IPS-NIHi11 (cell line): ENCODE measurements around the gene TNNT3.

ENCODE experiments used
- DNase-seq: peaks from one replicate; pipeline ENCODE4 v3.0.0; 2012; ENCODE audit warnings: mixed read lengths, low spot score

Gene TNNT3

DNA sequence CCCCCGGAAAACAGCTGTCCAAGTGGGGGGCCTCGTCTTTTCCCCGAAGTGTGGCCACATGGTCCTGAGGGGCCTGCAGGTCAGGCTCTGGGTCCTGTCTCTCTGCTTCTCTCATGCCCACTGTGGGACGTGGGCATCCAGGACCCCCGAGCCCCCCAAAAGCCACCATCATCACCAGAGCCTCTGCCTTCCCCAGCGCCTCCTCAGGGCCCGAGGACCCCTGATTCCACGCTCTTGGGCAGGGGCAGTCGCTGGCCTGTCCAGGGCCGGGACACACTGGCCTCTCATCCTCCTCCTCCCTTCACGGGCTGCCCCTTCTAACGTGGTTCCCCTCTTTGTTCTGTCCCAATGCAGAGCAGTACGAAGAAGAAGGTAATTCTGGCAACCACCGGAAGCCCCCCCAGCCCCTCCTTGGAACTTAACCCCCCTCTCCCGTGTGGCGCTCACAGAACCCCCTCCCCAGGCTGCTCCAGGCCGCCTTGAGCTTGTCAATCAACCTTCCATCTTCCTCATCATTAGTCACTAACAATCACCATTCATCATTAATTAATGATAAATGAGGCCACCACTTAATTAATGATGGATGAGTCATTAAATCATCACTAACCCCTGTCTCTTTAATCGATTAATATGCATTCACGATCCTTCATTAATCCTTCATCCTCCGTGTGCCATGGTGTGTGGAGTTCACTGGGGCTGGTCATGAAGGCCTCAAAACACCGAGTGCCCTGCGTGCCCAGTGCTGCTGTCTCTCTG is 3.9 kb downstream of the TNNT3 start:
- no peak for DNase-seq

DNA sequence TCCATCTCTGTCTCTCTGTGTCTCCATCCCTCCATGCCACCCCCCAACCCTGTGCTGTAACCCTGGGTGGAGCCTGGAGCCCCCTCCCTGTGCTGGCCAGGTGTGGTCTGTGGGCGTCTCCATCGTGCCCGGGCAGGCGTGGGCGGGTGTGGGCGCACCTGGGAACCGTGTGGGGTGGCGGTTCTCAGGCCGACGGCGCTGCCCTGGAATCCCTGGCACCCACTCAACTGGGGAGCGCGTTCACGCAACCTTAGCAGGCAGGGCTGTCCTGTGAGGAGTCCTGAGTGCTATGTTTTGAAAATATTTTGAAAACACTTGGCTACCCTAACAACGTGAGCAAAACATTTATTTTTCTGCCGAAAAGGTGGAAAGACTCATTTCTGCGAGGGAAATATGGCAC is 4.7 kb downstream of the TNNT3 start:
- no peak for DNase-seq

- DNase-seq = peak; percentile 13
Observed at GRCh38 chr11:1924646-1925372, 5.3 kb downstream of the TNNT3 start.

GRCh38 chr11:1925373-1926155 is 6.1 kb downstream of the TNNT3 start:
- DNase-seq = no peak

- peak; percentile 9 for DNase-seq
Observed at GRCh38 chr11:1926156-1927025, 6.9 kb downstream of the TNNT3 start.

GRCh38 chr11:1927026-1927847 is 7.7 kb downstream of the TNNT3 start:
- peak; percentile 20 for DNase-seq

- DNase-seq = peak; percentile 12
Observed at GRCh38 chr11:1927848-1928469, 8.5 kb downstream of the TNNT3 start.

- peak; percentile 8 for DNase-seq
Observed at GRCh38 chr11:1928470-1928890, 9.0 kb downstream of the TNNT3 start.

- DNase-seq = peak; percentile 11
Observed at GRCh38 chr11:1928891-1929541, 9.5 kb downstream of the TNNT3 start.

- peak; percentile 17 for DNase-seq
Observed at GRCh38 chr11:1929621-1930461, 10.3 kb downstream of the TNNT3 start.

DNA sequence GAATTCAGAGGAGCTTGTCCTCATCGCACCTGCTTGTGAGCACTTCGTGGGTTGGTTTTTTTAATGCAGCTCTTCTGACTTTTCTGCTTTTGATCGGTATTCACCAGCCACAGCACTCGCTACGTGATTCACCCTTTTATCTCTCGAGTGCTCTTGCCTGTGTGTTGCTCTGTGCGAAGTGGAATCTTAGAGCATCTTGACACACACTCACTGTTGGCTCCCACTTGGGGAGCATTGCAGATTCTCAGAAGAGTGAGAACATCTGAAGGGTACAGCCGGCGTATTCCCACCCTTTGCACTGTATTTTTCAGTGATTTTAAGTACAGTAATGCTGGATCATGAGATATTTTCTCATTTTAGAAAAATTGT is 10.9 kb downstream of the TNNT3 start:
- no peak for DNase-seq

DNA sequence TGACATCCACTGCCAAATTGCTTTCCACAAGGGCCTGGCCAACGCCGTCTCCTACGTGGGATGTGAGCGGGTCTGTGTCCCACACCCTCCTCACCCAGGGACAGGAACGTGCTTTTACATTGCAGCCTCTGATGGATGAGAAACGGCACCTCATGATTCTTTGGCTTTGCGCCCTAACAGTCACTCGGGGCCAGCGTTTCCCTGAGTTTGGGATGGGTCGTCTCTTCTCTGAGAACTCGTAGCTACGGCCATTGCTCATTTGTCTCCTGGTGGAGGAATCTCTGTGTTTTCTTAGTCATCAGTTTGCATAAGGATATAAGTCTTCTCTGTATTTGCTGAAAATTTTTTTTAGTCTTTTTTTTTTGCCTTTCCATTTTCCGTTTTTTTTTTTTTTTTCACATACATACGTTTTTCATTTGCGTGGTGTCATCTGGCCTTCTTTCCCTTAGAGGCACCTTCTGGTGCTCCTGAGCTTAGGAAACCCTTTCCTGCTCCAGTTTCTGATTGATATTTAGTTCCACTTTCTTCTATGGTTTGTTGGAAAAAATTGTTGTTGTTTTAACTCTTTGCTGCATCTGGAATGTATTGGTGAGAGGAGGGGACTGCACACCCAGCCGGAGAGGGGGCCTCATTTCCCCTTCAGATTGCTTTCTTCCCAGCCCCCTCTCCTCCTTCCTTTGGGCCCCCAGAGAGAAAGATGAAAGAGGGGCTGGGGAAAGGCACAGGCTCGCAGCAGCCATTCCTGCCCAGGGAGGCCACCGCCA is 12.0 kb downstream of the TNNT3 start:
- peak; percentile 9 for DNase-seq

DNA sequence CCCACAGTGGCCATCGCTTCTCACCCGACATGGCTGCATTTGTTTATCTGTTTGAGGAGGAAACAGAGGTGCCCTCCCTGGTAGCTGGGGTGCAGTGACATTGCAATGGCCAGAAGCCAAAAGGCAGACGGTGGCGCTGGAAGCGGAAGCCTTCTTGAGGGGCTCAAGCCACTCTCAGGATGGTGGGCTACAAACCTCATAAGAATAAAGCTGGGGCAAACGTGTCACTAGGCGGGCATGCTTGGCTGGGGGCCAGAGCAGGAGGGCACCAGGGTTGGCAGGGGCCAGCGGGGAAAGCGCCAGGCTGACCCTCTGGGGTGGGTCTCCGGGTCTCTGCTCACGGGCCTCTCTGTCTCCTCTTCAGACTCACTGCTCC is 12.6 kb downstream of the TNNT3 start:
- DNase-seq = peak; percentile 7

DNA sequence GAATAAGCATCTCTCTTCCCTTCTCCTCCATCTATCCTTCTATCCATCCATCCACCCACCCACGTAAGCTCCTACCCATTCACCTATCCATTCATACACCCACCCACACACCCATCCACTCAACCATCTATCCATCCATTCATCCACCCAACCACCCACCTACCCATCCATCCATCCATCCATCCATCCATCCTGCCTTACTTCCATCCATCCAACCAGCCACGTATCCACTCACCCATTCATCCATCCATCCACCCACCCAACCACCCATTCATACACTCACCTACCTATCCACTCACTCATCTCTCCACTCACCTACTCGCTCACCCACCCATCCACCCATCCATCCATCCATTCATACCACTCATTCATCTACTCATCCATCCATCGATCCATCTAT is 13.2 kb downstream of the TNNT3 start:
- DNase-seq = no peak

DNA sequence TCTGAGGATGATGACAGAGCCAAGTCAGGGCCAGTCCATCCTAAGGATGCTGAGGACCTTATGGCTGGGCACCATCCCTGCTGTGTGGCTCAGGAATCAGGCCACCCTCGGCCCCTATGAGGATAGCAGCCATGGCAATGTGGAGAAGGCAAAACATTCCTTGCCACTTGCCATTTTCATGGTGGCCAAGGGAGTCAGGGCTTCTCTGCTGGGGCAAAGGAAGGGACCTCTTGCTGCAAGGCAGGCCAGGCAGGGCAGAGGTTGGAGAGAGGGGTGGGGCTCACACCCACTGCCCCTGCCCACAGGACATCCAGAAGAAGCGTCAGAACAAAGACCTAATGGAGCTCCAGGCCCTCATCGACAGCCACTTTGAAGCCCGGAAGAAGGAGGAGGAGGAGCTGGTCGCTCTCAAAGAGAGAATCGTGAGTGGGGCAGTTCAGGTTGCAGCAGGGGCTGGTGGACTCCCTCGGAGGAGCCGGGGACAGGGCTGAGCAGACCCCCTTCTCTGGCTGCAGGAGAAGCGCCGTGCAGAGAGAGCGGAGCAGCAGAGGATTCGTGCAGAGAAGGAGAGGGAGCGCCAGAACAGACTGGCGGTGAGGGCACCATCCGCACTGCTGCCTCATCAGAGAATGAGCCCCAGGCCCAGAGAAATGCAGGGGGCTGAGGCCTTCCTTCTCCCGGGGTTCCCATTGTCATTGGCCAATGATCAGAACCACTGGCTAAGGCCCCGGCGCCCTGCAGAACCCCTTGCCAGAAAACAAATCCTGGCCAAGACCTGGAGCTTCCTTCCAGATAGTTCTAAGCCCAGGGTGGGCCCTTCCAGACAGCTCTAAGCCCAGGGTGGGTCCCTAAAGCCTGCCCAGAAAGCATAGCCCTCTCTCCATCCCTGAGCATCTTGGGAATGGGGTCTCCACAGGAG is 14.2 kb downstream of the TNNT3 start:
- DNase-seq = no peak

- peak; percentile 14 for DNase-seq
Observed at GRCh38 chr11:1934335-1935155, 15.0 kb downstream of the TNNT3 start.
